Hematopoietic multipotent progenitor cell treated with erythropoietin and hydrocortisone succinate and interleukin-3 and kit ligand, for 6 days (in vitro differentiated cells): Measurements from ENCODE around the gene VWA3A.
"Not testable (repeated sequence)": the region's sequence is repeated elsewhere in the genome, so short reads cannot be mapped to it uniquely, and the experiment has no call there.

Source experiments
- DNase-seq: peaks from one replicate; pipeline ENCODE4 v3.0.0-alpha.2; 2015

Gene VWA3A

DNA sequence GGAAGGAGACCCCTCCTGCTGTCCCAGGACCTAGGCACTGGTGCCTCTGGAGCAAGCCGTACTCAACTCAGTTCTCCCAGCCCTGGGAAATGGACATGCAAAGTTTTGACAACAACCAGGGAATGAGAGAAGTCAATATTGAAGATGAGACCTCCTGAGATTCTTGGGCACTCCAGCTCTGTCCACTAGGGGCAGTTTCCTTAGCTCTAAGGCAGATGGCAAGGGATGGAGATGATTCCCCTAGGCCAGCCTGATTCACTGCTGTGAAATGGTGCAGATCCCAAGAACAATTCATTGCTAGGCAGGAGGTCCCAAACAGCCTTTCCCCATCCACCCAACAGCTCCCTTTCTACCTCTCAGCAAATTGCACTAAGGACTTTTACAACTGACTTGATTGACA is 49.4 kb downstream of the VWA3A start:
- peak; percentile 63 for DNase-seq

GRCh38 chr16:22144520-22144919 is 52.2 kb downstream of the VWA3A start:
- DNase-seq, result no peak

DNA sequence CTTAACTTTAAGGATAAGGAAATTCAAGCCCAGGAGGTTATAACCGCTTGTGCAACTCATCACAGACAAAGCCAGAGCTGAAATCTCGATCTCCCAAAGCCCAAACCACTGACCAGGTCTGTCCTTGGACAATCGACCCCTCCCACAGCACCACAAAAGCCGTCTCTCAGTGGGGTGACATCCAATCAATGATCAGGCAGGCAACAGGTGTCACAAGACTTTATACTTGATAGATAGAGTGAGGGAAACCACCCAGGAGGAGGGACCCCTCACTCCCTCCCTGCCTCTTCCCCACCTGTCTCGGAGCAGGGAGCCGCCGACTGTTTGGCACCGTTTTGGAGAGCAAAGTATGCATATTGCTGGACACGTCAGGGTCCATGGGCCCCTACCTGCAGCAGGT is 55.5 kb downstream of the VWA3A start:
- no peak for DNase-seq

DNA sequence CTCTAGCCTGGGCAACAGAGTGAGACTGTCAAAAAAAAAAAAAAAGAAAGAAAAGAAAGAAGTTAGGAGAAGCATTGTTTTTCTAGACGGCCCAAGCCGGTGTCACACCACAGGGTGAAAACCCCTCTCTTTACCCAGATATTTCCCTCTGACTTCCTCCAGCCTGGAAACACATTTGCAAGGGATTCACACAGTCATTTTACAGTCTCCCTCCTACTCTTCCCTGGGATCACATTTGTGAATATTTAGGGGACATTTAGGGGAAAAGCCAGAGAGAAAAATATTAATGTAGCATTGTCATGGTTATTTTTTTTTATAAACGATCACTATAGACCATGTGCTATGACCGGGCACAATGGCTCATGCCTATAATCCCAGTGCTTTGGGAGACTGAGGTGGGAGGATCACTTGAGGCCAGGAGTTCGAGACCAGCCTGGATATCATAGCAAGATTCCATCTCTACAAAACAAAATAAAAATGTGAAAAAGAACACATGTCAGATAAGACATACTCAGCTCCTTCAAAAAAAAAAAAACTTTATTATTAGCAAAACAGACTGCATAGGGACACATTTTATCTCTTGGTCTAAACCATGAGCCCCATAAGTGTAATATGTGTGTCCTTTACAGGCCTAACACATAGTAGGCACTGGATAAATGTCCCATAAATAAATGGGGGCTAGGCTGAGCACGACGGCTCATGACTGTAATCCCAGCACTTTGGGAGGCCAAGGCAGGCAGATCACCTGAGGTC is 59.1 kb downstream of the VWA3A start:
- no peak for DNase-seq

- DNase-seq, result no peak
Measured at GRCh38 chr16:22152316-22152715, 60.0 kb downstream of the VWA3A start.

DNA sequence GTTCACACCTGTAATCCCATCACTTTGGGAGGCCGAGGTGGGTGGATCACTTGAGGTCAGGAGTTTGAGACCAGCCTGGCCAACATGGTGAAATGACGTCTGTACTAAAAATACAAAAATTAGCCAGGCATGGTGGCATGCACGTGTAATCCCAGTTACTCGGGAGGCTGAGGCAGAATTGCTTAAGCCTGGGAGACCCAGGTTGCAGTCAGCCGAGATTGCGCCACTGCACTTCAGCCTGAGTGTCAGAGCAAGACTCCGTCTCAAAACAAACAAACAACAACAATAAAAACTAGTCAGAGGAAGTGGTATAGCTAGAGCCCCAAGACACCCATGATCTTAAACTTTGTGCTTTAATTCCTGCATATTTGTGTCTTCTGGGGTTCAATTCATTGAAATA is 60.7 kb downstream of the VWA3A start:
- not testable (repeated sequence) for DNase-seq

GRCh38 chr16:22161401-22161800 is 69.1 kb downstream of the VWA3A start:
- DNase-seq, result no peak

DNA sequence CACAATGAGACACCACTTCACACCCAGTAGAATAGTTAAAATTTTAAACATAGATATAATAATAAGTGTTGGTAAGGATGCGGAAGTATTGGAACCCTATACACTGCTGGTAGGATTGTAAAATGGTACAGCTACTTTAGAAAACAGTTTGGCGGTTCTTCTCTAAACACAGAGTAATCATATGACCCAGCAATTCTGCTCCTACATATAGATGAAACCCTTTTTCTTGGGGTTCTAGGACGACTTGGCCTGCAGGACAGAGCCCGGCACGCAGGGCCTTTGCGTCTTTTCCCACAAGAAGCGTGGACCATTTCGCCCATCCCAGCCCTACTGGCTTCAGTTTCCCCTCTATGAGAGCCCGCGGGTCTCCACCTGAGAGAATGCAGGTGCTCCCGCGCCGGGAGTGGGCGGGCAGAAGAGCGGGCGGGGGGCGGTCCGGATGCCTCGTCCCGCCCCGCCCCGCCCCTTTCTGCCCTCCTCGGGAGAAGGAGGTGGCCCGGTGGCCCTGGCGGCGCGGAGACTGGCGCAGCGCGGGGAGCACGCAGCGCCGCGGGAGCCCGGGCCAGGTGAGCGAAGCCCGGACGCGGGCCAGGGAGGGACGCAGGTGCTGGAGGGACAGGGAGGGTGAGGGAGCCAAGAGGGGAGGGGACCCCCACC is 69.8 kb downstream of the VWA3A start, which contains the start of gene SDR42E2:
Gene SDR42E2 (plus strand): TSS at position 508 of the 657 bp plus-strand sequence. CDS start 3,077 bp downstream, outside the sequence.
- DNase-seq, result peak; percentile 29

DNA sequence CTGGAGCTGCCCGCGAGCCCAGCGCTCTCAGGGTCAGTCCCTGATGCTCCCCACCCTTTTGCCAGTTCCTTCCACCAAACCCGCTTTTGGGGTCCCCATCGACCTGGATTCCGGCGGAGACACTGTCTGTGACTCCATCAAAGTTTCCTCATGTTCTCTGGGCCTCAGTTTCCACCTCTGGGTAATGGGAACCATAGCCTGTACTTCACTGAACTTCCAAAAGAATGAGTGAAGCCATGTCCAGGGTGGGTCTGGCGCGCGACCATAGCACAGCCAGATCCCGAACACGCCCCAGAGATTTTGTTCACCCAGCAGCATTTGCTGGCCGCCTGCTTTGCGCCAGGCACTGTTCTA is 70.3 kb downstream of the VWA3A start:
- DNase-seq, result no peak

DNA sequence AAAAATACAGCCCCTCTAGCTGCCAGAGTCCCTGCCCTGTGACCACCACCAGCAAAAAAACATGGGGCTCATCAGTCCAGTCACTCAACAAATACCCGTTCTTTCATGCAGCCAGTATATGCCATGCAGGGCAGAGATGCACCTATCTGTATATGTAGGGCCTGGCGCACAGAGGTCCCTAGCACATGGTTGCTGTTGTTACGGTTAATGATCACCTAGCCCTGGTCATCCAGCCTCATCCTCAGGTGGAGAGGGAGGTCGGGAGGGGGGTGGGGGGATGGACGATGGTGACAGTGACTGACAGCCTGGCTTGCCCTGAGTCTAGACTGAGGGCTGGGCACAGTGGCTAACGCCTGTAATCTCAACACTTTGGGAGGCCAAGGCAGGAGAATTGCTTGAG is 71.5 kb downstream of the VWA3A start:
- no peak for DNase-seq

DNA sequence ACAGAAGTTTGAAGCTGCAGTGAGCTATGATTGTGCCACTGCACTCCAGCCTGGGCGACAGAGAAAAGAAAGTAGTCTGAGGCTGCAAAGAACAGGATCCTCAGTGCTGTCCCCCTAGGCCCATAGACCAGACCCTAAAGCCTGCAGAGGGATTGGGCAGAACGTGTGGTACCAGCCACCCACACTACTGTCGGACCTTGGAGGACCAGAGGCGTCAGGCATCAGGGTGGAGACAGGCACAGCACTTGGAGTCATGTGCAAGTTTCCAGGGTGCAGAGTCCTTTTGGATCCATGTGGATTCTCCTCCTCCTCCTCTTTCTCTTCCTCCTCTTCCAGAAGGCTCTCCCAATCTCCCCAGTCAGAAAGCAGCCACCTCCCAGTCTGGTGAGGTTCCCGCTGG is 72.1 kb downstream of the VWA3A start:
- DNase-seq, result no peak

DNA sequence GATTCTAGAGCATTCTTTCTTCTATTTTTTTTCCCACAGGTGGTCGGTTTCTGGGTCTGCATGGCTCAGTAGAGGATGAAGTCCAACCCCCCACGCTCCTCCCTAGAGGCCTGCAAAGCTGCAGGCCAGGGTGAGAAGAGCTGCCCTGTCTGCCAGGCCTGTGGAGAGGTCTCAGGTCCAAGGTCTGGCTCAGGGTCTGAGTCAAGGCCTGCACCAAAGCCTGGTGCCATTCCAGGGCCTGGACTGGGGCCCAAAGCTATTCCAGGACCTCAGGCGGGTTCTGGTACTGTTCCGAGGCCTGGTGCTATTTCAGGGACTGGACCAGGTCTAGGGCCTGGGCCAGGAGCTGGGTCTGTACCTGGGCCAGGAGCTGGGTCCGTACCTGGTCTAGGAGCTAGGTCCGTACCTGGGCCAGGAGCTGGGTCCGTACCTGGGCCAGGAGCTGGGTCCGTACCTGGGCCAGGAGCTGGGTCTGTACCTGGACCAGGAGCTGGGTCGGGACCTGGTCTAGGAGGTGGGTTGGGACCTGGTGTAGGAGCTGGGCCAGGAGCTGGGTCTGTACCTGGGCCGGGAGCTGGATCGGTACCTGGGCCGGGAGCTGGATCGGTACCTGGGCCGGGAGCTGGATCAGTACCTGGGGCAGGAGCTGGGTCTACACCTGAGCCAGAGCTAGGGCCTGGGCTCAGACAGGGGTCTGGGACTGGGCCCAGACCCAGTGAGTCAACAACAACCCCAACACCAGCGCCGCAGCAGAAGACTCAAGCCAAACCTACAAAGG is 73.4 kb downstream of the VWA3A start:
- no peak for DNase-seq

GRCh38 chr16:22171953-22172352 is 79.6 kb downstream of the VWA3A start:
- DNase-seq, result no peak

GRCh38 chr16:22172642-22173041 is 80.3 kb downstream of the VWA3A start:
- DNase-seq, result not testable (repeated sequence)

GRCh38 chr16:22174642-22175041 is 82.3 kb downstream of the VWA3A start:
- DNase-seq, result no peak

- DNase-seq, result no peak
Measured at GRCh38 chr16:22177968-22178930, 85.9 kb downstream of the VWA3A start.

GRCh38 chr16:22181426-22181825 is 89.1 kb downstream of the VWA3A start:
- DNase-seq, result no peak

GRCh38 chr16:22181843-22182242 is 89.5 kb downstream of the VWA3A start:
- DNase-seq, result no peak

DNA sequence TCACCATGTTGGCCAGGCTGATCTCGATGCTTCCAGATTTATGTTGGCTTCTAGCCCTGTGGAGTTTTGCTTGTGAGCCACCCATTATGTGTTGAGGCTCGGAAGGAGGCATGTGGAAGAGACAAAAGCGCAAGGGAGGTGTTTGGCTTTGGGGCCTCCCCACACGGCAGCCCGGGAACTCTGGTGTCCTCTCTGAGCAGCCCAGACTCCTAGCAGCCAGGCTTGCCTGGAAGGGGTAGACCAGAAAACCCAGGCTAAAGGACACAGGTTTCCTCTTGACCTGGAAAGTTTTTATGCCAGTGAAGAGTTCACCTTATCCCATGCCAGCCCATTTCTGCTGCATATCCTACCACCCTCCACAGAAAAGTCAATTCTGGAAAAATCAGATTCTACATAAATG is 91.0 kb downstream of the VWA3A start:
- no peak for DNase-seq

GRCh38 chr16:22183901-22184614 is 91.7 kb downstream of the VWA3A start:
- no peak for DNase-seq

DNA sequence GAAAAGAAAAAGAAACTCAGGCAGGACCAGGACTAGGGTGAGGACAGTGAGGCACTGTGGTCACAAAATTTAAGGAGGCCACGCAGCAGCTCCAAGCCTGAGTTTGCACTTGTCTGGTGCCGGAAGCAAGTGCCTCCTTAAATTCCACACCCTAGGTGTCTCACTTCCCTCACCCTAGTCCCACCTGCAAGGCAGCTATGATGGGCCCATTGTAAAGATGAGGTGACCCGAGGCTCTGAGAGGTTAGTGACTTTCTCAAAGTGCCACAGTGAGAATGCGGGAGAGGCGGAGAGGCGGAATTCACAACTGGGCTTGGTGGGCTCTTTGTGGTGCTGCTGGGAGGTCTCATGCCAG is 92.3 kb downstream of the VWA3A start:
- DNase-seq, result no peak

- no peak for DNase-seq
Measured at GRCh38 chr16:22186517-22186916, 94.2 kb downstream of the VWA3A start.
